ENCODE measurements around the gene WWC2.
"Not testable (repeated sequence)": the region's sequence is repeated elsewhere in the genome, so short reads cannot be mapped to it uniquely, and the experiment has no call there.

The WWC2 gene

GRCh38 chr4:183144787-183145186 lies 45.7 kb downstream of the WWC2 start:
- no peak for DNase-seq

- DNase-seq: no peak
Observed at GRCh38 chr4:183145773-183146172, 46.7 kb downstream of the WWC2 start.

- no peak for DNase-seq
Observed at GRCh38 chr4:183146478-183146877, 47.4 kb downstream of the WWC2 start.

GRCh38 chr4:183147196-183147595 lies 48.1 kb downstream of the WWC2 start:
- DNase-seq: no peak

- DNase-seq: no peak
Observed at GRCh38 chr4:183147983-183148382, 48.9 kb downstream of the WWC2 start.

GRCh38 chr4:183149616-183150539 lies 50.8 kb downstream of the WWC2 start:
- DNase-seq: no peak

- not testable (repeated sequence) for DNase-seq
Observed at GRCh38 chr4:183150664-183151063, 51.6 kb downstream of the WWC2 start.

GRCh38 chr4:183152232-183152631 lies 53.2 kb downstream of the WWC2 start:
- not testable (repeated sequence) for DNase-seq

- no peak for DNase-seq
Observed at GRCh38 chr4:183153190-183153916, 54.3 kb downstream of the WWC2 start.

GRCh38 chr4:183154701-183155391 lies 55.8 kb downstream of the WWC2 start:
- DNase-seq: no peak

- no peak for DNase-seq
Observed at GRCh38 chr4:183155450-183156184, 56.6 kb downstream of the WWC2 start.

GRCh38 chr4:183157215-183157614 lies 58.2 kb downstream of the WWC2 start:
- no peak for DNase-seq

- no peak for DNase-seq
Observed at GRCh38 chr4:183158062-183158461, 59.0 kb downstream of the WWC2 start.

GRCh38 chr4:183161630-183162029 lies 62.6 kb downstream of the WWC2 start:
- DNase-seq: no peak

GRCh38 chr4:183163135-183163534 lies 64.1 kb downstream of the WWC2 start:
- no peak for DNase-seq

GRCh38 chr4:183164963-183165362 lies 65.9 kb downstream of the WWC2 start:
- DNase-seq: no peak

GRCh38 chr4:183165376-183165775 lies 66.3 kb downstream of the WWC2 start:
- no peak for DNase-seq

GRCh38 chr4:183170894-183171293 lies 71.8 kb downstream of the WWC2 start:
- no peak for DNase-seq

GRCh38 chr4:183171484-183172267 lies 72.6 kb downstream of the WWC2 start:
- no peak for DNase-seq

GRCh38 chr4:183172881-183173280 lies 73.8 kb downstream of the WWC2 start:
- no peak for DNase-seq

- no peak for DNase-seq
Observed at GRCh38 chr4:183173580-183174526, 74.8 kb downstream of the WWC2 start.

All from CD4-positive, alpha-beta T cell treated with Interleukin-17A for 1 hour (primary cell).